Suppressor macrophage treated with lipopolysaccharide for 4 hours (primary cell): Measurements from ENCODE around the gene SEMA6B.

Source experiments
- DNase-seq: peaks from one replicate; pipeline ENCODE4 v3.0.0-alpha.2; 2020

The SEMA6B gene

GRCh38 chr19:4522291-4523002 lies 37.0 kb downstream of the SEMA6B start:
- no peak for DNase-seq

- no peak for DNase-seq
These were observed 37.6 kb downstream of the SEMA6B start for GRCh38 chr19:4521888-4522242.

GRCh38 chr19:4521170-4521887 lies 38.2 kb downstream of the SEMA6B start:
- no peak for DNase-seq

- no peak for DNase-seq
These were observed 39.8 kb downstream of the SEMA6B start for GRCh38 chr19:4519521-4520277.

- DNase-seq, result no peak
These were observed 40.4 kb downstream of the SEMA6B start for GRCh38 chr19:4519172-4519496.

- no peak for DNase-seq
These were observed 40.9 kb downstream of the SEMA6B start, which contains the start of gene PLIN4 for GRCh38 chr19:4518345-4519171. PLIN4 (minus strand) TSS chr19:4518486; CDS start chr19:4518272, 214 bp downstream.

- DNase-seq, result no peak
These were observed 41.9 kb downstream of the SEMA6B start for GRCh38 chr19:4517451-4518057.

GRCh38 chr19:4516939-4517300 lies 42.6 kb downstream of the SEMA6B start:
- no peak for DNase-seq

- no peak for DNase-seq
These were observed 43.1 kb downstream of the SEMA6B start for GRCh38 chr19:4516199-4516938.

GRCh38 chr19:4515732-4516131 lies 43.8 kb downstream of the SEMA6B start:
- DNase-seq, result no peak

- no peak for DNase-seq
These were observed 46.2 kb downstream of the SEMA6B start for GRCh38 chr19:4513248-4513647.

- DNase-seq, result no peak
These were observed 47.4 kb downstream of the SEMA6B start for GRCh38 chr19:4512070-4512469.

- DNase-seq, result no peak
These were observed 48.0 kb downstream of the SEMA6B start for GRCh38 chr19:4511300-4512054.

- no peak for DNase-seq
These were observed 48.8 kb downstream of the SEMA6B start for GRCh38 chr19:4510435-4511255.

GRCh38 chr19:4508698-4509097 lies 50.8 kb downstream of the SEMA6B start:
- no peak for DNase-seq

- no peak for DNase-seq
These were observed 51.7 kb downstream of the SEMA6B start for GRCh38 chr19:4507804-4508203.

- no peak for DNase-seq
These were observed 52.4 kb downstream of the SEMA6B start for GRCh38 chr19:4507150-4507452.

- DNase-seq, result peak; percentile 57
These were observed 52.9 kb downstream of the SEMA6B start for GRCh38 chr19:4506449-4507149.

- no peak for DNase-seq
These were observed 53.7 kb downstream of the SEMA6B start for GRCh38 chr19:4505570-4506448.
